AG04450 (cell line): ENCODE results near the gene ANXA6. TPM values are rescaled to one million over a fixed set of nuclear protein-coding genes. Genes with fewer than 3 reads are reported as not detected.

Source experiments
- CTCF ChIA-PET: fragments of 300-600, 350-600 bp; formaldehyde crosslinking; extraction: SDS; loops from one replicate; lab custom pipeline; 2022; ENCODE audit warnings: antibody characterized with exemption, inconsistent platforms; lab: Charles Lee
- POLR2A ChIA-PET: fragments of 350-600 bp; formaldehyde crosslinking; extraction: SDS; loops from one replicate; lab custom pipeline; 2021; ENCODE audit warnings: antibody characterized with exemption, inconsistent platforms; lab: Yijun Ruan, JAX
- DNase-seq: peaks from one replicate; pipeline ENCODE4 v3.0.0-alpha.2; 2011; ENCODE audit warnings: low read depth, low spot score
- H3K27ac ChIP-seq: one replicate; pipeline ENCODE4 v1.5.1; 2012; ENCODE audit warnings: low read depth, low read length, control low read depth
- H3K27me3 ChIP-seq: one replicate; pipeline ENCODE4 v1.6.0; 2012; ENCODE audit warnings: low read length; ENCODE audit not compliant: control insufficient read depth, insufficient read depth
- H3K4me3 ChIP-seq: 2 replicates; pipeline ENCODE4 v1.5.1; 2011; ENCODE audit warnings: mild to moderate bottlenecking, low read depth, low read length, control low read depth
- H3K9me3 ChIP-seq: 2 replicates; pipeline ENCODE4 v1.5.1; 2012; ENCODE audit warnings: low read length; ENCODE audit not compliant: control insufficient read depth, insufficient read depth
- polyA plus RNA-seq: library from polyadenylated mRNA; depleted of rRNA; stranded (reverse); fragments of >200 nt; gene quantifications from 2 replicates; pipeline ENCODE4 v1.2.3, GENCODE V29; 2011
- TF ChIP-seq, protein P1 (sequence below): IDR thresholded peaks from 2 replicates; pipeline ENCODE4 v1.5.1; 2011; ENCODE audit warnings: low read depth, low read length, control low read depth, inconsistent platforms

Gene ANXA6
- polyA plus RNA-seq, 1 experiment, result 502 TPM

GRCh38 chr5:151095341-151096000 is 62.1 kb downstream of the ANXA6 start:
- ChIA-PET CTCF (interaction anchor here (1.3 to 7.0 kb wide), 2 partner anchors 20 to 47 kb away, joined by 3 to 37 read pairs; no protein-coding TSS in a partner anchor), POLR2A (no interaction called here)
- Histone ChIP-seq H3K27ac (peak overlapping the region; percentile 52), H3K9me3 (no peaks in the 10 kb centered on the region), H3K4me3 (no peak overlapping the region), H3K27me3 (no peaks in the 10 kb centered on the region)
- TF ChIP-seq, protein P1, sequence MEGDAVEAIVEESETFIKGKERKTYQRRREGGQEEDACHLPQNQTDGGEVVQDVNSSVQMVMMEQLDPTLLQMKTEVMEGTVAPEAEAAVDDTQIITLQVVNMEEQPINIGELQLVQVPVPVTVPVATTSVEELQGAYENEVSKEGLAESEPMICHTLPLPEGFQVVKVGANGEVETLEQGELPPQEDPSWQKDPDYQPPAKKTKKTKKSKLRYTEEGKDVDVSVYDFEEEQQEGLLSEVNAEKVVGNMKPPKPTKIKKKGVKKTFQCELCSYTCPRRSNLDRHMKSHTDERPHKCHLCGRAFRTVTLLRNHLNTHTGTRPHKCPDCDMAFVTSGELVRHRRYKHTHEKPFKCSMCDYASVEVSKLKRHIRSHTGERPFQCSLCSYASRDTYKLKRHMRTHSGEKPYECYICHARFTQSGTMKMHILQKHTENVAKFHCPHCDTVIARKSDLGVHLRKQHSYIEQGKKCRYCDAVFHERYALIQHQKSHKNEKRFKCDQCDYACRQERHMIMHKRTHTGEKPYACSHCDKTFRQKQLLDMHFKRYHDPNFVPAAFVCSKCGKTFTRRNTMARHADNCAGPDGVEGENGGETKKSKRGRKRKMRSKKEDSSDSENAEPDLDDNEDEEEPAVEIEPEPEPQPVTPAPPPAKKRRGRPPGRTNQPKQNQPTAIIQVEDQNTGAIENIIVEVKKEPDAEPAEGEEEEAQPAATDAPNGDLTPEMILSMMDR, result no peak
- DNase-seq, result no peak

GRCh38 chr5:151094852-151095245 is 62.7 kb downstream of the ANXA6 start:
- DNase-seq, result no peak

GRCh38 chr5:151094030-151094851 is 63.3 kb downstream of the ANXA6 start:
- ChIA-PET CTCF (interaction anchor here (1.0 to 7.0 kb wide), 5 partner anchors 12 to 71 kb away, joined by 3 to 37 read pairs (median 3); no protein-coding TSS in a partner anchor), POLR2A (interaction anchor here (0.8 to 2.1 kb wide), 5 partner anchors 14 to 56 kb away, joined by 3 to 13 read pairs (median 4); partner anchors contain the start of gene TNIP1)
- no peak for DNase-seq
- no peaks in the 10 kb centered on the region for H3K9me3 ChIP-seq
- H3K27ac ChIP-seq, result peak overlapping the region; percentile 89
- no peak overlapping the region for H3K4me3 ChIP-seq
- TF ChIP-seq, protein P1, result no peak
- no peaks in the 10 kb centered on the region for H3K27me3 ChIP-seq

More at GRCh38 chr5:151094852-151095245, 62.7 kb downstream of the ANXA6 start:
- CTCF ChIA-PET, result interaction anchor here (1.3 to 7.0 kb wide), 2 partner anchors 20 to 46 kb away, joined by 3 to 37 read pairs; no protein-coding TSS in a partner anchor
- TF ChIP-seq, protein P1, result no peak
- Histone ChIP-seq H3K9me3 (no peaks in the 10 kb centered on the region), H3K27me3 (no peaks in the 10 kb centered on the region), H3K27ac (peak overlapping the region; percentile 89), H3K4me3 (no peak overlapping the region)
- POLR2A ChIA-PET, result no interaction called here

- H3K4me3 ChIP-seq, result no peak overlapping the region
- POLR2A ChIA-PET, result interaction anchor here (0.8 to 2.1 kb wide), 5 partner anchors 13 to 55 kb away, joined by 3 to 13 read pairs (median 4); partner anchors contain the start of gene TNIP1
- TF ChIP-seq, protein P1, result no peak
- H3K27ac ChIP-seq, result peak overlapping the region; percentile 89
- CTCF ChIA-PET, result interaction anchor here (0.7 to 1.3 kb wide), 5 partner anchors 11 to 91 kb away, joined by 3 to 4 read pairs (median 3); no protein-coding TSS in a partner anchor
- no peaks in the 10 kb centered on the region for H3K9me3 ChIP-seq
- DNase-seq, result no peak
- no peaks in the 10 kb centered on the region for H3K27me3 ChIP-seq
These were observed 64.1 kb downstream of the ANXA6 start for GRCh38 chr5:151093476-151093889.
